Right lobe of liver (tissue), 6 donors: Measurements from ENCODE around the gene CATSPERE. TPM values are rescaled to one million over a fixed set of nuclear protein-coding genes. Genes with fewer than 3 reads are reported as not detected.
"Not testable (repeated sequence)": the region's sequence is repeated elsewhere in the genome, so short reads cannot be mapped to it uniquely, and the experiment has no call there.

Experiments used
- ATAC-seq, 4 donors: fragments of 200-7000 bp; cut with Tn5 transposase; one replicate each; pipeline ENCODE4 v1.9.1; 2020; ENCODE audit warnings: mild to moderate bottlenecking in 4 of 4, moderate library complexity in 4 of 4
- DNase-seq, 3 donors: peaks; one replicate each; pipeline ENCODE4 v3.0.0-alpha.2; 2020
- H3K27ac ChIP-seq, 3 donors: fragments of 200-600 bp; one replicate each; pipeline ENCODE4 v1.8.0; 2022
- H3K27me3 ChIP-seq, 2 donors: fragments of 200-600 bp; one replicate each; pipeline ENCODE4 v1.8.0; 2022
- H3K36me3 ChIP-seq, 4 donors: fragments of 200-600 bp; sonication (generic) in 1 of 4; one replicate each; pipeline versions ENCODE4 v1.5.1 to v1.8.0; 2017 to 2022; ENCODE audit warnings: control low read depth in 1 of 4
- H3K4me1 ChIP-seq, 4 donors: fragments of 200-600 bp; sonication (generic) in 1 of 4; one replicate each; pipeline versions ENCODE4 v1.5.1 to v1.8.0; 2017 to 2022; ENCODE audit warnings: control low read depth in 1 of 4
- H3K4me3 ChIP-seq, 3 donors: fragments of 200-600 bp; one replicate each; pipeline ENCODE4 v1.8.0; 2022
- H3K9me3 ChIP-seq, 4 donors: fragments of 200-600 bp; sonication (generic) in 1 of 4; one replicate each; pipeline versions ENCODE4 v1.5.1 to v1.8.0; 2017 to 2022; ENCODE audit warnings: control low read depth in 1 of 4
- CTCF ChIP-seq, 4 donors: fragments of 200-600 bp in 3 of 4; fragments of 450-650 bp in 1 of 4; IDR thresholded peaks; one replicate each; pipeline versions ENCODE4 v1.5.1 to v1.8.0; 2016 to 2022; ENCODE audit warnings: antibody characterized with exemption in 4 of 4, mild to moderate bottlenecking in 2 of 4
- POLR2A ChIP-seq: fragments of 450-650 bp; IDR thresholded peaks from one replicate; pipeline ENCODE4 v1.6.1; 2017; ENCODE audit warnings: antibody characterized with exemption, mild to moderate bottlenecking
- WGBS: methylation state at CpG from one replicate; pipeline ENCODE4 v1.1.6; 2018; ENCODE audit warnings: low coverage, low lambda C conversion rate; ENCODE audit not compliant: insufficient coverage; ENCODE audit errors: missing lambda C conversion rate; 5-methylcytosine and 5-hydroxymethylcytosine counted together
- intact Hi-C, 2 donors: fragments of 100-400 bp; cut with DNase I; formaldehyde crosslinking; loops; one replicate each; pipeline versions ENCODE4 v1.11.2 to v1.14.1; 2022
- total RNA-seq, 6 experiments: library from RNA; depleted of rRNA in 2 of 6; stranded (reverse); fragments of >200 nt in 2 of 6; fragmentation: NEBNext Ultra II Directional in 3 of 6; extraction: Animal tissue kit (Norgen Biotek cat#: 25700) in 3 of 6; gene quantifications; one replicate each; pipeline versions ENCODE4 v1.1.0 to v1.2.4, GENCODE V29; 2016 to 2023
- donor health status: DM: no; HTN: yes; CAD: no.
- donor health status: DM: no; HTN: no; CAD: no.
- donor health status: DM: no; HTN: no; CAD: no.
- donor health status: DM: no; HTN: yes; CAD: no.
- donor health status: DM: no; HTN: yes; CAD: no.

Gene CATSPERE
- total RNA-seq, 6 experiments from 2014 or later: 0.31 to 1.3 (median 0.70) TPM

- no peak overlapping the region for H3K4me3 ChIP-seq
- H3K27me3 ChIP-seq: no peaks in the 10 kb centered on the region
- no peaks in the 10 kb centered on the region for H3K9me3 ChIP-seq
- 96% methylated on average over 3 of the region's 3 CpGs for WGBS
- no peak for ATAC-seq
- no peaks in the 10 kb centered on the region for H3K36me3 ChIP-seq
- no peak overlapping the region for H3K27ac ChIP-seq
- DNase-seq: no peak
- intact Hi-C loops: no loop called here
- TF ChIP-seq CTCF (IDR thresholded peaks at IDR 0.05): no peak
- no peak for TF ChIP-seq POLR2A
- peaks cover 0 to 15% (median 5%) of the 10 kb centered on the region in 4 donors for H3K4me1 ChIP-seq
These were observed 199.5 kb downstream of the CATSPERE start for GRCh38 chr1:244660595-244660994.

- H3K27ac ChIP-seq, H3K36me3 ChIP-seq, H3K9me3 ChIP-seq, ATAC-seq, H3K27me3 ChIP-seq, DNase-seq, intact Hi-C loops, H3K4me3 ChIP-seq: not testable (repeated sequence)
- WGBS: 90% methylated on average over 1 of the region's 4 CpGs
- peaks cover 0 to 11% (median 4%) of the 10 kb centered on the region in 4 donors for H3K4me1 ChIP-seq
These were observed 200.7 kb downstream of the CATSPERE start for GRCh38 chr1:244661569-244662312.

GRCh38 chr1:244662599-244662998 is 201.5 kb downstream of the CATSPERE start:
- 77% methylated on average over 2 of the region's 2 CpGs for WGBS
- ATAC-seq: no peak
- intact Hi-C loops: no loop called here
- Histone ChIP-seq H3K4me1 (peaks cover 0 to 19% (median 4%) of the 10 kb centered on the region in 4 donors), H3K4me3 (no peak overlapping the region), H3K27ac (no peak overlapping the region), H3K27me3 (no peaks in the 10 kb centered on the region), H3K36me3 (no peaks in the 10 kb centered on the region), H3K9me3 (no peaks in the 10 kb centered on the region)
- DNase-seq: no peak
- TF ChIP-seq POLR2A (no peak), CTCF (IDR thresholded peaks at IDR 0.05) (no peak)

- peaks cover 0 to 16% (median 4%) of the 10 kb centered on the region in 4 donors for H3K4me1 ChIP-seq
- TF ChIP-seq POLR2A: no peak
- no peak for TF ChIP-seq CTCF (IDR thresholded peaks at IDR 0.05)
- H3K27me3 ChIP-seq: no peaks in the 10 kb centered on the region
- H3K36me3 ChIP-seq: no peaks in the 10 kb centered on the region
- H3K9me3 ChIP-seq: no peaks in the 10 kb centered on the region
- no peak for DNase-seq
- ATAC-seq: no peak
- WGBS: 88% methylated on average over 3 of the region's 3 CpGs
- H3K27ac ChIP-seq: no peak overlapping the region
- intact Hi-C loops: no loop called here
- H3K4me3 ChIP-seq: no peak overlapping the region
These were observed 203.3 kb downstream of the CATSPERE start for GRCh38 chr1:244664353-244664752.

GRCh38 chr1:244665771-244666217 is 204.7 kb downstream of the CATSPERE start:
- TF ChIP-seq POLR2A (no peak), CTCF (IDR thresholded peaks at IDR 0.05) (no peak)
- Histone ChIP-seq H3K27me3 (no peaks in the 10 kb centered on the region), H3K36me3 (no peaks in the 10 kb centered on the region), H3K4me3 (no peak overlapping the region), H3K4me1 (peaks cover 0 to 9% (median 0%) of the 10 kb centered on the region in 4 donors), H3K27ac (no peak overlapping the region), H3K9me3 (no peaks in the 10 kb centered on the region)
- DNase-seq: no peak
- WGBS: 52% methylated on average over 3 of the region's 4 CpGs
- peak in 3 of 4 donors; percentile 19 to 59 (median 46) for ATAC-seq
- intact Hi-C loops: no loop called here

GRCh38 chr1:244666672-244667418 is 205.8 kb downstream of the CATSPERE start:
- DNase-seq, H3K27me3 ChIP-seq, H3K4me1 ChIP-seq, intact Hi-C loops, H3K27ac ChIP-seq, H3K4me3 ChIP-seq, H3K9me3 ChIP-seq, H3K36me3 ChIP-seq: not testable (repeated sequence)
- peak in 1 of 4 donors; percentile 35 for ATAC-seq
- WGBS: 91% methylated on average over 6 of the region's 6 CpGs
